K562 (cell line): ENCODE measurements around the gene SH3TC1. TPM values are rescaled to one million over a fixed set of nuclear protein-coding genes. Genes with fewer than 3 reads are reported as not detected.

Experiments
- ATAC-seq: fragments of 200-7000 bp; cut with Tn5 transposase; 3 replicates; pipeline ENCODE4 v1.9.1; 2020; ENCODE audit warnings: moderate library complexity
- BruUV-seq: library from RNA; stranded (reverse); fragments of 400-500 nt; replicated peaks from 2 replicates; lab custom pipeline; 2021; lab: Mats Ljungman, UMichigan
- CTCF ChIA-PET: fragments of 300-600 bp; formaldehyde crosslinking; extraction: SDS; loops from one replicate; lab custom pipeline; 2021; ENCODE audit warnings: low intra/inter-chr PET ratio; lab: Yijun Ruan, JAX
- POLR2A ChIA-PET: fragments of 300-600, 350-650 bp; sonication (Branson Sonifier 250); formaldehyde crosslinking; extraction: SDS; loops from one replicate; lab custom pipeline; 2021; ENCODE audit warnings: antibody characterized with exemption, inconsistent platforms; lab: Yijun Ruan, JAX
- DNase-seq, 4 experiments: peaks; one replicate each; pipeline versions ENCODE4 v3.0.0 to v3.0.0-alpha.2; 2011 to 2018; ENCODE audit warnings: low spot score in 3 of 4, mixed read lengths in 3 of 4; ENCODE audit errors: extremely low read depth in 1 of 4
- FAIRE-seq: peaks from 2 replicates; lab custom pipeline; 2011; peaks lifted over from hg19 to GRCh38; lab: Jason Lieb, UNC
- H2AFZ ChIP-seq: 2 replicates; pipeline ENCODE4 v1.6.0; 2011; ENCODE audit warnings: low read depth, low read length, control low read depth, inconsistent platforms
- H3K27ac ChIP-seq: fragments of 200-600 bp; 3 replicates; pipeline ENCODE4 v1.8.0; 2011; ENCODE audit warnings: low read depth, mild to moderate bottlenecking, control low read depth, inconsistent platforms, low read length, moderate library complexity, mixed read lengths; ENCODE audit errors: extremely low read depth
- H3K27me3 ChIP-seq, 2 experiments: fragments of 300-600 bp in 1 of 2; 2 replicates in 1 of 2; 3 replicates in 1 of 2; pipeline versions ENCODE4 v1.6.0 to v1.8.0; 2011; ENCODE audit warnings: inconsistent platforms in 2 of 2, low read length in 2 of 2, mild to moderate bottlenecking in 1 of 2, mixed read lengths in 1 of 2, moderate library complexity in 1 of 2; ENCODE audit not compliant: control insufficient read depth in 2 of 2, insufficient read depth in 2 of 2
- H3K36me3 ChIP-seq: fragments of 300-600 bp; 3 replicates; pipeline ENCODE4 v1.8.0; 2011; ENCODE audit warnings: mild to moderate bottlenecking, low read length, inconsistent platforms; ENCODE audit not compliant: control insufficient read depth, insufficient read depth
- H3K4me1 ChIP-seq, 2 experiments: fragments of 200-600 bp in 1 of 2; replicated peaks in 1 of 2; 2 replicates in 1 of 2; 3 replicates in 1 of 2; pipeline versions ENCODE4 v1.5.1 to v1.8.0; 2011; ENCODE audit warnings: inconsistent platforms in 2 of 2, low read length in 2 of 2, mild to moderate bottlenecking in 1 of 2, mixed read lengths in 1 of 2, moderate library complexity in 1 of 2; ENCODE audit not compliant: control insufficient read depth in 2 of 2, insufficient read depth in 2 of 2
- H3K4me2 ChIP-seq: 2 replicates; pipeline ENCODE4 v1.6.1; 2011; ENCODE audit warnings: low read length, control low read depth, inconsistent platforms, mixed read lengths; ENCODE audit not compliant: insufficient read depth
- H3K4me3 ChIP-seq: fragments of 200-600 bp; sonication (generic), shearing (Covaris generic); 2 replicates; pipeline ENCODE4 v1.5.1; 2016; ENCODE audit warnings: control low read depth, inconsistent platforms
- H3K79me2 ChIP-seq: fragments of 200-600 bp; 3 replicates; pipeline ENCODE4 v1.8.0; 2011; ENCODE audit warnings: low read length, inconsistent platforms; ENCODE audit not compliant: control insufficient read depth, insufficient read depth
- H3K9ac ChIP-seq, 2 experiments: 2 replicates each; pipeline versions ENCODE4 v1.6.0 to v1.6.1; 2011; ENCODE audit warnings: low read depth in 2 of 2, low read length in 2 of 2, control low read depth in 1 of 2, inconsistent platforms in 1 of 2, mild to moderate bottlenecking in 1 of 2, mixed read lengths in 1 of 2; ENCODE audit not compliant: insufficient read depth in 1 of 2
- H3K9me1 ChIP-seq: one replicate; pipeline ENCODE4 v1.6.0; 2011; ENCODE audit warnings: inconsistent platforms, mild to moderate bottlenecking, low read length, moderate library complexity; ENCODE audit not compliant: control insufficient read depth, insufficient read depth
- H3K9me3 ChIP-seq: replicated peaks from 2 replicates; pipeline ENCODE4 v1.5.1; 2011; ENCODE audit warnings: low read depth, low read length, inconsistent platforms; ENCODE audit not compliant: control insufficient read depth, insufficient read depth
- H4K20me1 ChIP-seq: replicated peaks from 2 replicates; pipeline ENCODE4 v1.6.1; 2011; ENCODE audit warnings: low read length, inconsistent platforms, mixed read lengths; ENCODE audit not compliant: control insufficient read depth, insufficient read depth
- BRD4 ChIP-seq: fragments of 200-600 bp; sonication (generic); IDR thresholded peaks from 2 replicates; pipeline ENCODE4 v1.6.1; 2017; ENCODE audit warnings: inconsistent platforms
- CTCFL ChIP-seq: IDR thresholded peaks from 2 replicates; pipeline ENCODE4 v1.6.1; 2011; ENCODE audit warnings: borderline replicate concordance, low read depth, mild to moderate bottlenecking, moderate library complexity, low read length; ENCODE audit not compliant: insufficient read depth, poor library complexity, severe bottlenecking
- EHMT2 ChIP-seq: fragments of 450-650 bp; IDR thresholded peaks from 2 replicates; pipeline ENCODE4 v1.6.1; 2018; ENCODE audit warnings: antibody characterized with exemption
- ESRRA ChIP-seq: fragments of 450-650 bp; IDR thresholded peaks from 2 replicates; pipeline ENCODE4 v1.6.1; 2014; ENCODE audit warnings: low read depth, mild to moderate bottlenecking, moderate library complexity, borderline replicate concordance
- EWSR1 ChIP-seq: fragments of 450-650 bp; IDR thresholded peaks from 2 replicates; pipeline ENCODE4 v1.6.1; 2018; ENCODE audit warnings: borderline replicate concordance, mild to moderate bottlenecking, low read depth, moderate library complexity; ENCODE audit not compliant: partially characterized antibody
- GABPB1 ChIP-seq: sonication (generic); formaldehyde crosslinking; IDR thresholded peaks from 2 replicates; pipeline ENCODE4 v1.8.0; 2022; ENCODE audit warnings: mild to moderate bottlenecking, missing genetic modification reagents
- IRF9 ChIP-seq: fragments of 450-650 bp; IDR thresholded peaks from 2 replicates; pipeline ENCODE4 v1.6.1; 2016; ENCODE audit warnings: missing biosample characterization, missing genetic modification characterization
- KDM4B ChIP-seq, 2 experiments: fragments of 450-650 bp in 1 of 2; sonication (generic) in 1 of 2; IDR thresholded peaks; 2 replicates each; pipeline ENCODE4 v1.6.1; 2016 to 2017; ENCODE audit warnings: borderline replicate concordance in 2 of 2, antibody characterized with exemption in 1 of 2, low read depth in 1 of 2, mild to moderate bottlenecking in 1 of 2
- ZBTB17 ChIP-seq: fragments of 450-650 bp; formaldehyde crosslinking; IDR thresholded peaks from 2 replicates; pipeline ENCODE4 v1.4.0; 2020; ENCODE audit warnings: mild to moderate bottlenecking
- ZBTB7A ChIP-seq: IDR thresholded peaks from 2 replicates; pipeline ENCODE4 v1.6.1; 2011; ENCODE audit warnings: low read depth, mild to moderate bottlenecking, low read length, moderate library complexity, borderline replicate concordance; ENCODE audit not compliant: control insufficient read depth
- ZNF347 ChIP-seq: fragments of 450-650 bp; formaldehyde crosslinking; IDR thresholded peaks from 2 replicates; pipeline ENCODE4 v1.4.0; 2020; ENCODE audit warnings: low read depth, mild to moderate bottlenecking, moderate library complexity
- WGBS: fragments of 100-300 bp; shearing (Covaris generic); methylation state at CpG from one replicate; pipeline ENCODE4 v1.1.6; 2016; ENCODE audit warnings: low coverage, mixed read lengths; ENCODE audit not compliant: insufficient coverage; ENCODE audit errors: missing lambda C conversion rate; 5-methylcytosine and 5-hydroxymethylcytosine counted together
- in situ Hi-C: fragments of 300-500 bp; cut with MboI; formaldehyde crosslinking; loops from 4 replicates; pipeline ENCODE4 v1.15.0; 2018; ENCODE audit warnings: inconsistent platforms, mixed read lengths
- intact Hi-C: fragments of 100-400 bp; cut with micrococcal nuclease; formaldehyde crosslinking; loops from 2 replicates; pipeline ENCODE4 v1.14.2; 2022
- polyA plus RNA-seq, 8 experiments: library from polyadenylated mRNA; depleted of rRNA in 4 of 8; stranded (reverse) in 5 of 8; unstranded in 3 of 8; fragments of >200 nt; fragmentation: Nextera tagmentation in 2 of 8; fragmentation: Illumina TruSeq in 1 of 8; extraction: Ambion mirVana in 2 of 8; extraction: Trizol in 1 of 8; gene quantifications; 2 replicates each; pipeline versions ENCODE4 v1.2.1 to v1.2.3, GENCODE V29; 2011 to 2014; ENCODE audit warnings: inconsistent platforms in 1 of 8, missing spikeins in 1 of 8
- total RNA-seq, 7 experiments: library from RNA; depleted of rRNA in 6 of 7; stranded (reverse); fragments of >200 nt in 6 of 7; fragmentation: Illumina TruSeq in 2 of 7; extraction: Trizol in 2 of 7; gene quantifications; 2 replicates each; pipeline versions ENCODE4 v1.2.1 to v1.2.3, GENCODE V29; 2011 to 2021; ENCODE audit warnings: low replicate concordance in 1 of 7

The SH3TC1 gene
- total and polyA plus RNA-seq, 9 of the 15 experiments (the other 6 are each of a cell fraction or from before 2014, with no cell fraction given), result 0.04 to 2.1 (median 0.48) TPM; not detected in 1

- FAIRE-seq (no peak), DNase-seq (no peak), ATAC-seq (no peak)
- H3K27me3 ChIP-seq, result peaks cover 4 to 17% of the 10 kb centered on the region in 2 experiments; a peak in 4 of 5 replicates
- POLR2A ChIA-PET, result no interaction called here
- in situ Hi-C loops, result loop anchor here (10.0 kb wide), 1 partner anchor 235 kb away; no protein-coding TSS in a partner anchor
- intact Hi-C loops, result loop anchor here (10.0 kb wide), 1 partner anchor 235 kb away; no protein-coding TSS in a partner anchor
- H3K4me3 ChIP-seq, result no peak overlapping the region
- 0% methylated on average over 3 of the region's 3 CpGs for WGBS
- H3K9me1 ChIP-seq, result no peaks in the 10 kb centered on the region
- no peaks in the 10 kb centered on the region for H3K36me3 ChIP-seq
- no TSS peak for BruUV-seq
- no peaks in the 10 kb centered on the region; the same call in 1 of the 2 replicates for H4K20me1 ChIP-seq
- H2AFZ ChIP-seq, result no peak overlapping the region
- peaks cover 6% of the 10 kb centered on the region for H3K9me3 ChIP-seq
- TF ChIP-seq ZBTB7A (no peak), BRD4 (no peak)
- CTCF ChIA-PET, result no interaction called here
- H3K4me2 ChIP-seq, result no peak overlapping the region
- H3K79me2 ChIP-seq, result no peaks in the 10 kb centered on the region
- H3K4me1 ChIP-seq, result peaks cover 0 to 3% of the 10 kb centered on the region in 2 experiments; a peak in 1 of 5 replicates
- no peak overlapping the region for H3K27ac ChIP-seq
- H3K9ac ChIP-seq, result no peak overlapping the region
Observed at GRCh38 chr4:8169763-8170162, 29.3 kb upstream of the SH3TC1 start.

GRCh38 chr4:8170341-8170740, 28.7 kb upstream of the SH3TC1 start:
- 0% methylated on average over 11 of the region's 11 CpGs for WGBS
- BruUV-seq, result no TSS peak
- Histone ChIP-seq H3K4me1 (peaks cover 0 to 3% of the 10 kb centered on the region in 2 experiments; a peak in 1 of 5 replicates), H4K20me1 (peaks cover 3% of the 10 kb centered on the region; the same call in 1 of the 2 replicates), H3K9me3 (peaks cover 6% of the 10 kb centered on the region), H3K79me2 (no peaks in the 10 kb centered on the region), H2AFZ (no peak overlapping the region), H3K4me2 (no peak overlapping the region), H3K36me3 (no peaks in the 10 kb centered on the region), H3K9ac (no peak overlapping the region), H3K9me1 (no peaks in the 10 kb centered on the region), H3K4me3 (no peak overlapping the region), H3K27me3 (peaks cover 4 to 22% of the 10 kb centered on the region in 2 experiments; a peak in 4 of 5 replicates), H3K27ac (no peak overlapping the region)
- intact Hi-C loops (loop anchor here (10.0 kb wide), 1 partner anchor 234 kb away; no protein-coding TSS in a partner anchor), in situ Hi-C loops (no loop called here)
- DNase-seq (no peak), ATAC-seq (no peak), FAIRE-seq (no peak)
- CTCF ChIA-PET, result no interaction called here
- POLR2A ChIA-PET, result no interaction called here
- TF ChIP-seq IRF9 (tag), result no peak
- TF ChIP-seq ZBTB17 (CRISPR knock-in tag), result no peak
- no peak for TF ChIP-seq GABPB1 (CRISPR knock-in tag)
- TF ChIP-seq ZNF347 (CRISPR knock-in tag), result no peak
- TF ChIP-seq EWSR1, result no peak
- TF ChIP-seq KDM4B (IDR thresholded peaks at IDR 0.05; ENCODE audit: borderline replicate concordance in 2 of 2, low read depth in 1 of 2), result no peak
- TF ChIP-seq EHMT2, result no peak
- TF ChIP-seq ESRRA, result no peak
- TF ChIP-seq CTCFL, result no peak
